SH-SY5Y (cell line): ENCODE data around the gene GRM2.

Experiments
- GATA2 ChIP-seq: IDR thresholded peaks from 2 replicates; pipeline ENCODE4 v1.6.1; 2011; ENCODE audit warnings: mild to moderate bottlenecking, low read depth, low read length
- GATA3 ChIP-seq: IDR thresholded peaks from 2 replicates; pipeline ENCODE4 v1.6.1; 2011; ENCODE audit warnings: low read depth, mild to moderate bottlenecking, low read length, moderate library complexity

GRCh38 chr3:51718547-51719409 lies 11.9 kb downstream of the GRM2 start:
- TF ChIP-seq GATA2 (no peak), GATA3 (no peak)
